ENCODE measurements around the gene NKTR.
"Not testable (repeated sequence)": the region's sequence is repeated elsewhere in the genome, so short reads cannot be mapped to it uniquely, and the experiment has no call there.

NKTR gene

GRCh38 chr3:42600111-42600957 lies at the start of gene NKTR:
NKTR (plus strand) TSS chr3:42600686; CDS start chr3:42601007, 321 bp downstream.
- peak; percentile 99 for DNase-seq

DNA sequence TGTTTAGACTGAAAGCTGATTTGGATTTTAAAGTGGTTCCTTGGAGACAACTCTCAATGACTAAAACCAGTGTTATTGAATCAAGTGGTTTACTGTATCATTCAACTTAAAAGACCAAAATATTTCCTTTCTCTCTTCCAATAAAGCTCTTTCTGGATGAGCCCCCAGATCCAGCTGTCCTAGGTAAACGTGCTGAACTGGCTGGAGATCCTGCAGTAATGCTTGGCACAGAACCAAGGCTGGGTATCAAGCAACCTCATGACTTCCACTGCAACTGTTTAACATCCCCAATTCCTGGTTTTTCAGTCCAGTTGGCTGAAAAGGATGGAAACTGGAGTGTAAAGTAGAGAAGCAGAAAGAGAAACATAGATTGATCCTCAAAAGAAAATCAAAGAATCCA lies 47.7 kb upstream of the NKTR start:
- DNase-seq = no peak

- peak; percentile 84 for DNase-seq
Measured at GRCh38 chr3:42556089-42556632, 44.3 kb upstream of the NKTR start.

DNA sequence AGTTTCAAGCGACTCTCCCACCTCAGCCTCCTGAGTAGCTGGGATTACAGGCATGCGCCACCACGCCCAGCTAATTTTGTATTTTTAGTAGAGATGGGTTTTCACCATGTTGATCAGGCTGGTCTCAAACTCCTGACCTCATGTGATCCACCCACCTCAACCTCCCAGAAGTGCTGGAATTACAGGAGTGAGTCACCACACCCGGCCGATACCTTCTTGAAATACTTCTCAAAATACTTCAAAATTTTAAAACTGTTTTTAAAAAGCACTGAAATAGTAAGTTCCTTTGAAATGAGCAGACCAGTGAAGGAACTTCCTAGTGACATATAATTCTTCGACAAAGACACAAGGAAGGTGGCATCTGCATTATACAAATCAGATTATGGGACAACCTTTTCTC lies 43.7 kb upstream of the NKTR start:
- DNase-seq = not testable (repeated sequence)

GRCh38 chr3:42557854-42558253 lies 42.6 kb upstream of the NKTR start:
- peak; percentile 20 for DNase-seq

DNA sequence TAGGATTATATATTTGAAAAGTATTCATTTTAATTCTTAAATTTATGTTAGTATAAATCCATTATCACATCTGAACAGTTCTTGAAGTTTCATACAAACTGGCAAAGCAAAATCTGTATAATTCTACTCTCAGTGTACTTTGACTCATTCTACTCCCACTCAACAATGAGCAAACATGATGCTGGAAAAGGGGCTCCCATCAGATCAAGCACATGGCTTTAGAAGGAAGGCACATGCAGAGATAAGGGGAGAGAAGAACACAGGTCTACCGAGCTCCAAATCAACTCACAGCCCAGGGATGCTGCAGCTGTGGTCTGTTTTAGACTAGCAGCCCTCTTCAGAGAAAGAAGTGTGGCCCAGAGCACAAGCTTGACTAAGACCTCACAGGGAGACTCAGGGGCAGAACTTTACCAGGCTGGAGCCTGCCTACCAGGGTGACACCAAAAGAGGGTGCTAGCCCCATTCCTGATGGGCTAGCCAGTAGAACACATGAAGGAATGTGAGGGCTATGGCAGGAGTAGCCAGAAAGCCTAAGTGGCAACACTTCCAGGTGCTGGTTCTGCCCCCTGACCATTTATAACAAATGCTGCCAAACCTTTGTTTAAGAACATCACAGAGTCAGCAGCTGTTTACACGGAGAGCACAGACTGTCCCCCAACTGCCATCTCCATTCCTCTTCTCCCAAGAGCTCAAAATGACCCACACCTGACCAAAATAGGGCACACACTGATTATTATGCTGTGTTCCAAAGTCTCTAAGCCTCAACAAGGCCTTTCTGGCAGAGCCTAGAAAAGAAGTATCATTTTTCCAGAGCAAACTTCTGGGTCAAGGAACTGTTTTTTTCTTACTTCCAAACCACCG lies 38.2 kb upstream of the NKTR start:
- no peak for DNase-seq

DNA sequence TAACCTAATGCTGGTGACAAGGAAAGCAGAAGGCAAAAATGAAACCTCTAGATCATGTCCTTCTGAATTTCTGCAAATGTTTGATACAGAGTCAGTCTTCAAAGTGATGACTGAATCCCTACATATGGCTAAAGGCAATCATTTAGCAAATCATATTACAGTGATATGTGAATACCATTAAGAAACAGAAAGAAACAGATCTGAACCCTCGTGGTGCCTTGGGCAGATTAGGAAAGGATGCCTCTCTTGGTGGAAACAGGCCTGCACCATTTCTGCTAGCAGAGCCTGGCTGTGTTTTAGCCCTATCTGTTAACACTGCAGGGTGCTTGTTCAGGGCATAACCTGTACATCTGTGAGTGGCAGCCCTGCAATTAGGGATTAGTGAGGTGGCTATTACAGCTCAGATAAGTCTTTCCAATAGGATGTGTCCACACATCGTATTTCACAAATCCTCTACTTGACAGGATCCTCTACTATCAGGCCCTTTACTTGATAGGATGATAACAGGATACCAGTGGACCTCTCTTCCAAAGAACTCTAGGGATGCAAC lies 30.8 kb upstream of the NKTR start:
- no peak for DNase-seq

DNA sequence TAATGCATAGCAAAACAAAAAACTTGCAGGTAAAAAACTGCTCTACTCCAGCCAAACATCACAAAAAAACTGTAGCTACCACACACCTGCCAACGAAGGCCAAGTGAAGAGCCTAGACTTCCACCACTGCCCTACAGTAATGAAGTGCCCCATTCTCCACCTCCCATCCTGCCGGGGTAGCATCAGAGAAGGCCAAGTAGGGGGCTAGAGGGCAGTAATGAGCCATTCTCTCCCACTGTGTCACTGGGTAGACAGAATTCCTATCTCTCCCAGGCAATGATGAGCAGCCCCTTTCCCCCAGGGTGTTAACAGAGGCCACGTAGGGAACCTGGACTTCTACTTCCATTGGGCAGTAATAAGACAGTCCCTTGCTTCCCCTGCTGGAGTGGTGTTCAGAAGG lies 28.2 kb upstream of the NKTR start:
- no peak for DNase-seq

DNA sequence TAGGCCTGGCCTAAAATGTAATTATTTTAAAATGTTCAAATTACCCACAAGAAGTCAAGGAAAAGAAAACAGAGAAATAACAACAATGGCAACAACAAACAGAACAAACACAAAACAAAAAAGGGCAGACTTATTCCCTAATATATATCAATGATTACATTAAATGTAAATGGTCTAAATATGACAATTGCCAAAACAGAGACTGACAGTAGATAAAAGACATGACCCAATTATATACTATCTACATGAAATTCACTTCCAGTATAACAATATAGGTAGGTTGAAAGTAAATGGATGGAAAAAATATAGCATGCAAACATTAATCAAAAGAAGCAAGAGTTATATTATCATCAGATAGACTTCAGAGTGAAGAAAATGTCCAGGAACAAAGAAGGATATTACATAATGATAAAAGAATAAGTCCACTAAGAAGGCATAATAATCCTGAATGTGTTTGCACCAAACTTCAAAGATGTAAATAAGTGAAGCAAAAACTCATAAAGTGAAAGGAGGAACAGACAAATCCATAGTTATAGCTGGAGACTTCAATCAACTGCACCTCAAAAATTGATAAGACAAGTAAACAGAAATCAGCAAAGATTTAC lies 25.2 kb upstream of the NKTR start:
- DNase-seq = no peak

GRCh38 chr3:42578054-42578453 lies 22.4 kb upstream of the NKTR start:
- DNase-seq = no peak

DNA sequence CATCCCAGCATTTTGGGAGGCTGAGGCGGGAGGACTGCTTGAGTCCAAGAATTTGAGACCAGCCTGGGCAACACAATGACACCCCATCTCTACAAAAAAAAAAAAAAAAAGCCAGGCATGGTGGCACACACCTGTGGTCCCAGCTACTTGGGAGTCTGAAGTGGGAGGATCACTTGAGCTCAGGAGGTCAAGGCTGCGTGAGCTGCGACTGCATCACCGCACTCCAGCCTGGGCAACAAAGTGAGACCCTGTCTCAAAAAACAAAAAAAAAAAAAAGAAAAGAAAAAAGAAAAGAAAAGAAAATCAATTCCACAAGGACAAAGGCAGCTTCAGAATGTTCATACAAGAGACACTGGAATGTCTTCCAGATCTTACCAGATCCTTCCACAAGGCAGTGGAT lies 21.1 kb upstream of the NKTR start:
- DNase-seq = not testable (repeated sequence)

DNA sequence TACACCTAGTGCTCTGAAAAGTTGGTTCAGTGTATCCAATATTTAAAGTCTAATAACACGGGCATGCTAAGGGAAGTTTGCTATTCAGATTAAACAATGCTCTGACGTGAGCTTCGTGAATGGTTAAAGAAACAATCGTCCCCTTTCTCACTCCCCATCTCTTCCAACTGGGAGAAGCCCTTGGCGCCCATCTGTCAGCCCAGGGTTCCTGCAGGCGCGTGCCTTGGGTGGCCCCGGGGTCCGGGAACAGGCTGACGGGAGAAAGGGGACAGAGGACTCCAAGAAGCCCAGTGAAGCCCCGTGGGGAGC lies 19.1 kb upstream of the NKTR start:
- DNase-seq = no peak

GRCh38 chr3:42581709-42582473 lies 18.6 kb upstream of the NKTR start, which contains the start of gene SEC22C:
SEC22C (minus strand) TSS chr3:42581967; CDS start chr3:42569046, 12,921 bp downstream.
- DNase-seq = peak; percentile 97

GRCh38 chr3:42582474-42583070 lies 17.9 kb upstream of the NKTR start:
- DNase-seq = no peak

GRCh38 chr3:42588625-42589024 lies 11.9 kb upstream of the NKTR start:
- DNase-seq = no peak

DNA sequence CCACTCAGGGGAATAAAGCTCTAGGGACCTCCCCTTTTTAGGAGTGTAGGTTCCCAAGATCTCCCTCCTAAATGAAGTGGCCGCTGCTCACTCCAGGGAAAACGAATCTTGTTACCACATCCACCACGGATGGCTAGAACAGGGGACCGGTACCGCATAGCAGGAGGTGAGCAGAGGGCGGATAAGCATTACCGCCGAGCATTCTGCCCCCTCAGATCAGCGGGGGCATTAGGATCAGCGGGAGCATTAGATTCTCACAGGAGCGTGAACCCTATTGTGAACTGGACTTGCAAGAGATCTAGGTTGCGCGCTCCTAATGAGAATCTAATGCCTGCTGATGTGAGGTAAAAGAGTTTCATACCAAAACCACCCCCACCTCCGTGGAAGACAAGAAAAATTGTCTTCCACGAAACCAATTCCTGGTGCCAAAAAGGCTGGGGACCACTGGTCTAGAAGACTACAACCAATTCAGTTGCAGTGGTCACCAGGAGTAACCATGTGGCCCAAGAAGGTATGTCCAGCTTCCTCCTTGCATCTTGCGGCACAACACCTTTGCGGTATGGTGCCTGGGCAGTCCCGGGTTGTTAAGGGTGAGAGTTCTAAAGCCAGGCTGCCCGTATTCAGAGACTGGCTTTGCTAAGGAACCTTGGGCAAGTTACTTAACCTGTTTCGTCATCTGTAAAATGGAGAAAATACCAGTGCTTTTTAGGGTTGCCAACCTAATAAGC lies 10.9 kb upstream of the NKTR start:
- DNase-seq = no peak

GRCh38 chr3:42590989-42591756 lies 9.3 kb upstream of the NKTR start:
- DNase-seq = no peak

GRCh38 chr3:42591811-42592210 lies 8.7 kb upstream of the NKTR start:
- DNase-seq = no peak

DNA sequence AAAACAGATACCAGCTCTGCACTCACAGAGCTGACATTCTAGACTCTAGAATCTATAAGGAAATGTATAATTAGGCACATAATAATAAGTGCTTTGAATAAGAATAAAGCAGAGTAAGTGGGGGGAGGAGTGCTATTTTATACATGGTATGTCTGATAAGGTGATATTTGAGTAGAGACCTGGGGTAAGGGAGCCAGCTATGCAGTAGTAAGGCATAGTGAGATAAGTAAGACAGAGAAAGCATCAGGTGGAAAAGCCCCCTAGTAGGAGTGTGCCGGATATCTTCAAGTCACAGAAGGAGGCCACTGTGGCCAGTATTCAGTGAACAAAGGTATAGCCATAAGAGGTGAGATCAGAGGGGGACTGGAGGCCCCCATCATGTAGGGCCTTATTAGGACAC lies 6.9 kb upstream of the NKTR start:
- DNase-seq = no peak

GRCh38 chr3:42595682-42596081 lies 4.8 kb upstream of the NKTR start:
- no peak for DNase-seq
